HTR-8/SVneo (cell line): ENCODE data around the gene PTPRD.

Source experiments
- DNase-seq: peaks from one replicate; pipeline ENCODE4 v3.0.0; 2011; ENCODE audit warnings: low spot score, mixed read lengths; ENCODE audit not compliant: insufficient read length
- FAIRE-seq: peaks from 2 replicates; lab custom pipeline; 2011; peaks lifted over from hg19 to GRCh38; lab: Jason Lieb, UNC

PTPRD gene

GRCh38 chr9:10274175-10274574 lies 338.6 kb downstream of the PTPRD start:
- DNase-seq (no peak), FAIRE-seq (no peak)

GRCh38 chr9:10272830-10273229 lies 340.0 kb downstream of the PTPRD start:
- FAIRE-seq (no peak), DNase-seq (no peak)

GRCh38 chr9:10268531-10269485 lies 344.0 kb downstream of the PTPRD start:
- no peak for FAIRE-seq
- DNase-seq, result no peak

- FAIRE-seq (no peak), DNase-seq (no peak)
Observed at GRCh38 chr9:10265153-10265631, 347.6 kb downstream of the PTPRD start.

- DNase-seq (no peak), FAIRE-seq (no peak)
Observed at GRCh38 chr9:10260501-10260900, 352.3 kb downstream of the PTPRD start.

- FAIRE-seq (no peak), DNase-seq (no peak)
Observed at GRCh38 chr9:10259668-10260067, 353.1 kb downstream of the PTPRD start.

- FAIRE-seq, result no peak
- no peak for DNase-seq
Observed at GRCh38 chr9:10255758-10256157, 357.0 kb downstream of the PTPRD start.

GRCh38 chr9:10254338-10254737 lies 358.5 kb downstream of the PTPRD start:
- FAIRE-seq, result no peak

GRCh38 chr9:10253341-10253740 lies 359.5 kb downstream of the PTPRD start:
- no peak for FAIRE-seq
- no peak for DNase-seq

More at GRCh38 chr9:10254338-10254737, 358.5 kb downstream of the PTPRD start:
- no peak for DNase-seq

- no peak for DNase-seq
- no peak for FAIRE-seq
Observed at GRCh38 chr9:10252174-10252573, 360.6 kb downstream of the PTPRD start.

- FAIRE-seq, result no peak
- no peak for DNase-seq
Observed at GRCh38 chr9:10251490-10251889, 361.3 kb downstream of the PTPRD start.

GRCh38 chr9:10250219-10250618 lies 362.6 kb downstream of the PTPRD start:
- DNase-seq (no peak), FAIRE-seq (no peak)

GRCh38 chr9:10248890-10249289 lies 363.9 kb downstream of the PTPRD start:
- FAIRE-seq (no peak), DNase-seq (no peak)

- no peak for DNase-seq
- no peak for FAIRE-seq
Observed at GRCh38 chr9:10242255-10242654, 370.5 kb downstream of the PTPRD start.

GRCh38 chr9:10238087-10238486 lies 374.7 kb downstream of the PTPRD start:
- FAIRE-seq (no peak), DNase-seq (no peak)

- DNase-seq, result no peak
- FAIRE-seq, result no peak
Observed at GRCh38 chr9:10237584-10237983, 375.2 kb downstream of the PTPRD start.

- FAIRE-seq (no peak), DNase-seq (no peak)
Observed at GRCh38 chr9:10236161-10236560, 376.6 kb downstream of the PTPRD start.

GRCh38 chr9:10235376-10235775 lies 377.4 kb downstream of the PTPRD start:
- DNase-seq, result no peak

GRCh38 chr9:10232352-10232930 lies 380.4 kb downstream of the PTPRD start:
- DNase-seq (no peak), FAIRE-seq (no peak)

More at GRCh38 chr9:10235376-10235775, 377.4 kb downstream of the PTPRD start:
- FAIRE-seq, result no peak

- FAIRE-seq, result no peak
- no peak for DNase-seq
Observed at GRCh38 chr9:10230512-10230911, 382.3 kb downstream of the PTPRD start.

- no peak for FAIRE-seq
- DNase-seq, result no peak
Observed at GRCh38 chr9:10228082-10228481, 384.7 kb downstream of the PTPRD start.
